Kidney glomerular epithelial cell (primary cell): Measurements from ENCODE around the gene PKP1.

Experiments
- DNase-seq: peaks from one replicate; lab custom pipeline; 2025; lab: John Stamatoyannopoulos, UW

Gene PKP1

GRCh38 chr1:201330541-201330940, 47.2 kb downstream of the PKP1 start:
- DNase-seq = no peak

- DNase-seq = no peak
These were observed 47.9 kb downstream of the PKP1 start for GRCh38 chr1:201331166-201331565.

DNA sequence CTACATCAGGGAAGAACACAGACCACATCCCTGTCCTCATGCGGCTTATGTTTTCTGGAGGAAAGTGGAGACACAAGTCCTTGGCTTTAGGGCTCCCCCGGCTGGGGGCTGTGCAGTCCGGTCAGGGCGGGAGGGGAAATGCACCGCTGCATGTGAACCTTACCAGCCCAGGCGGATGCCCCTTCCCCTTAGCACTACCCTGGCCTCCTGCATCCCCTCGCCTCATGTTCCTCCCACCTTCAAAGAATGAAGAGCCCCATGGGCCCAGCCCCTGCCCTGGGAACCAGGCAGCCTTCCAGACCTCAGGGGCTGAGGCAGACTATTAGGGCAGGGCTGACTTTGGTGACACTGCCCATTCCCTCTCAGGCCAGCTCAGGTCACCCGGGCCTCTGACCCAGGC, 48.7 kb downstream of the PKP1 start:
- DNase-seq = no peak

DNA sequence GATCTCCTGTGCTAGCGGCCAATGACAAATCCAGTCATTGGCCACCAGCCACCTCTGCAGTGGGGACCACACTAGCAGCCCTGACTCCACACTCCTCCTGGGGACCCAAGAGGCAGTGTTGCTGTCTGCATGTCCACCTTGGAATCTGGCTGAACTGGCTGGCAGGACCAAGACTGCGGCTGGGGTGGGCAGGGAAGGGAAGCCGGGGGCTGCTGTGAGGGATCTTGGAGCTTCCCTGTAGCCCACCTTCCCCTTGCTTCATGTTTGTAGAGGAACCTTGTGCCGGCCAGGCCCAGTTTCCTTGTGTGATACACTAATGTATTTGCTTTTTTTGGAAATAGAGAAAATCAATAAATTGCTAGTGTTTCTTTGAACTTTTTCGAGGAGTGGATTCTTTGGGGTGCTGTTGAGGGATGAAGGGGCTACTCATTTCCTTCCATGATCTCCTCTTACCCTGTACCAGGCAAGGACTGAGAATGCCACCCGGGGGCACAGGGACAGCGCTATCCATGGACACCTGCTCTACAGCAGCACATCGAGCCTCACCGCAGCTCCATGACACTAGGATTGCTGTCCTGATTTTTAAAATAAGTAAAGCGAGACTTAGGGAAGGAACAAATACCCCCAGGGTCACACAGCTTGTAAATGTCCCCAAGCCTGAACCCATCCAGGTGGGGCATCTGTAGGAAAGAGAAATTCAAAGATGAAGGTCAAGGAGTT, 49.5 kb downstream of the PKP1 start:
- DNase-seq = no peak

- no peak for DNase-seq
These were observed 51.2 kb downstream of the PKP1 start for GRCh38 chr1:201334325-201335173.

GRCh38 chr1:201335174-201335870, 52.0 kb downstream of the PKP1 start:
- DNase-seq = no peak

DNA sequence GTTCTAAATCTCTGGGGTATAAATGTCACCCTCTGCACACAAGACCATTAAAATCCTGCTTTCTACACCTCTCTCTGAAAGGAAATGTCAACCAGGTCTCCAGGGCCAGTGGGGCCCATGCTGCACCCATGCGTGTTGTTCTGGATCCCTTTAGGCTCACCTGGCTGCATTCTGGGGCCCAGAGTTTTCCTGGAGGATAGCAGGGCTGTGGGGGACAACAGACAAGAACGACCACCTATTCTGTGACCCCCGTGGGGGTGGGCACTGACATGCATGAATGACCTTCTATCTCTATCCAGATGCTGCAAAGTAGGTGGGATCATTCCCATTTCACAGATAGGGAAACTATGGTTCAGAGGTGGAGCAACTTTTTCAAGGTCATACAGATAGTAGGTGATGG, 52.6 kb downstream of the PKP1 start:
- DNase-seq = no peak

DNA sequence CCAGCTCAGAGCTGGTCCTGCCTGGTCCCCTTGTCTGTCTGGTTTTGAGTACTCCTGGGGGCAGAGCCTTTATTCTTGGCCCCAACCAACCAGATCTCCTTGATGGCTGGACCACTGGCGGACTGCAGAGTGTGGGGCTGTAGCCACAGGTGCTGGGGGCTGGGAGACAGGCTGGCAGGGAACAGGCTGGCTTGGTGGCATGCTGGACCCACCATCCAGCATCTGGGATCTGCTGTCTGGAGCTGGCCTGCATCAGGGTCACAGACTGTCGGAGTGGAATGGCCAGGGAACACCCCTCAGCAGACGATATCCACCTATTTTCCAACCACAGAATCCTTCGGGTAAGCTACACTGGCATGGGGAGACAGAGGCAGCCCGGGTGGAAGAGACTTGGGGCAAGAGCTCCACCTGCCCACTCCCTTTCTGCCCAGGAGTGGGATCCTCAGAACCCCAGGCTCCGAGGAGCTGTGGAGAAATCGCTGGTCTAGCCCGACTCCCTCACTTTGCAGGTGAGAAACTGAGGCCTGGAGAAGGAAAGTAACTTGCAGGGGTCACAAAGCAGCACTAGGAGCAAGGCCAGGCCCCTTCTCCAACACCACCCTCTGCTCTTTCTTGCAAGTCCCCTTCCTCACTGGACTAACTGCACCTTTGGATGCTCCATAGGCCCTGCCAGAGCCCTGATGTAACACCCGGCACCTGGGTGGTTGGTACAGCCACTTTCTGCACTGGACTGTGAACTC, 53.6 kb downstream of the PKP1 start:
- no peak for DNase-seq

DNA sequence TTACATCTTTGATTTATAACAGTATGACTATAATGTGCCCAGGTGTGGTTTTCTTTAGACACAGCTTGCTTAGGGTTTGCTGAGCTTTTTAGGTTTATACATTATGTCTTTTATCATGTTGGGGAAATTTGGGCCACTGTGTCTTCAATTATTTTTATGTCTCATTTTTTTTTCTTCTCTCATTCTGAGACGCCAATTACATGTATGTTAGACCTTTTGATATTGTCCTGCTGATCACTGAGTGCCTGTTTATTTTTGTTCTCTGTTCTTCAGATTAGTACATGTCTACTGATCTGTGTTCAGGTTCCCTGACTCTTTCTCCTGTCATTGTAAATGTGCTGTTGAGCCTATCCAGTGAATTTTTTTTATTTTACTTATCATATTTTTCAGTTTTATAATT, 58.1 kb downstream of the PKP1 start:
- no peak for DNase-seq

GRCh38 chr1:201344206-201345080, 61.1 kb downstream of the PKP1 start:
- DNase-seq = no peak

- no peak for DNase-seq
These were observed 61.7 kb downstream of the PKP1 start for GRCh38 chr1:201345081-201345355.

- DNase-seq = peak; percentile 50
These were observed 63.1 kb downstream of the PKP1 start for GRCh38 chr1:201346337-201346939.

- DNase-seq = no peak
These were observed 63.7 kb downstream of the PKP1 start for GRCh38 chr1:201346987-201347386.

DNA sequence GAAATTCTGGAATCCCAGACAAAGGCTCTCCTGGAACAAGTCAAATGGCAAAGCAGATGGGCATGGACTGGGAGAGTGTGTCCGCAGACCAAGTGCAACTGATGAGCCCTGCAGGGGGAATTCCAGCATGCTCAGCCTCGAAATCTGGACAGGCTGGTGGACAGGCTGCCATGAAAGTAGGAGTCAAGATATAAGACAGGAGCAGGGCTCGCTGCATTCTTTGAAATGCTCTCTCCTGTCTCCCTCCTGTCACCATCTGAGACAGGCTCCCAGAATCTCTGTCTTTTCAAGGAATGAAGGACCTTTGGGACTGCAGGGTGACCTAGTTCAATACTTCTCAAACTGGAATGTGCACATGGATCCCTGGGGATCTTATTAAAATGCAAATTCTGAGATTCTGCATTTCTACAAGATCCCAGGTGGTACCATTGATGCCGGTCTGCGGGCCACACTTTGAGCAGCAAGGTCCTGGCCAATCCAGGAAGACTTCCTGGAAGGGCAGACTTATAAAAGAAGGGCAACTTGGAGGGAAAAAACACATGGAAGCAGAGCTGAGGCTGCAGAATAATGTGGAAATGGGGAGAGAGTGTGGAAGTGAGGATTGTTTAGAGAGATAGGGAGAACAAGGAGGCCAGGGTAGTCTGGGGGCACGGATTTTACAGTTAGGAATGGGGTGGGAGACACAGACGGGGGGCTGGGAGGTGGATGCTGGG, 64.3 kb downstream of the PKP1 start:
- no peak for DNase-seq

DNA sequence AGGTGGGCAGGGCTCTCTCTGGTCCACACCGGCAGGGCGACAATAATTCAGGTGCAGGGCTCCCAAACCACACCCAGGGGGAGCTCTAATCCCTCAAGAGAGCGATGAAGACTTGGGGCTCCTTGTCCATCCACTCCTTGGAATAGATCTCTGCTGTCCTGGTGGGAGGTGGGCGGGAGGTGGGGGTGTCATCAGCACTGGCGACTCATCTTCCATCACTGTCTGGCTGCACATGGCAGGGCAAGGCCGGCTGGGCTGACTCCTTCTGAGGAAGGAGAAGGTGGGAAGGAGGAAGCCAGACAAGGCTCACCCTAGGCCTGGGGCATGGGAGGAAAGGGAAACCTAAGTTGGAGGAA, 64.9 kb downstream of the PKP1 start:
- peak; percentile 31 for DNase-seq

DNA sequence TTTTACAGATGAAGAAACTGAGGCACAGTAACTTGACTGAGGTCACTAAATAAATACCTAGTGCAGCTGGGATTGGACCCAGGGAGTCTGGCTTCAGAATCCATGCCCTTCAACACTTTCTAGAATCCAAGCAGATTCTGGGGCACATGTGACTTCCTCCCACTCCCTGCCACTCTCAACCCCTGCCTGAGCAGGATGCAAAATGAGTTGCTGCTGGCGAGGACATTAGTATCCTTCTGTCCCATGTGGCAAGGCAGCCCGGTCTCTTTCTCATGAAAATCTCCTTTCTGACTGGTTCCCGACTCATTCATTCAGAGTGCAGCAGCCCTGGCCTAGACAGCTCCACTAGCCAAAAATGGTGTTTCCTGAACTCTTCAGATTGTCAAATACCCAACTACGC, 65.8 kb downstream of the PKP1 start:
- DNase-seq = no peak

- no peak for DNase-seq
These were observed 67.0 kb downstream of the PKP1 start for GRCh38 chr1:201350361-201350725.

DNA sequence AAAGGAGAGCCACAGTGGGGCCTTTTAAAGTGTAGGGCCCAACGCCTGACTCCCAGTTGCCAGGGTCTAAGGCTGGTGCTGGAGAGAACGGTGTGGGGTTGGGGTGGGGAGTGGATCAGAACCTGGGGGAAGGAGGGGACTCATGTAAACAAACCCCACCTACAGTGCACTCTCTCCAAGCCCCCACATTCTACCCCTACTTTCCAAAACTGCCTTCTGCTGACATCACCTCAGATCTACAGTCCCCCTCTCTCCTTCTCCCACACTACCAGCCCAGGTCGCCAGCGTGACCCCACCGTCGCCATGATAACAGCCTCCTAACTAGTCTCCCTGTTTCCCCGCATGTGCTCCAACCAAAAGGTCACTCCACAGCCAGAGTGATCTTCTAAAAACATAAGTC, 67.6 kb downstream of the PKP1 start:
- DNase-seq = no peak

- DNase-seq = no peak
These were observed 68.3 kb downstream of the PKP1 start for GRCh38 chr1:201351617-201352016.

- no peak for DNase-seq
These were observed 70.1 kb downstream of the PKP1 start for GRCh38 chr1:201353186-201353940.
